Activated naive CD8-positive, alpha-beta T cell (primary cell): Measurements from ENCODE around the gene PDE2A.

Experiments used
- H3K27ac Mint-ChIP-seq: one replicate; pipeline ENCODE4 v1.8.0; 2021; ENCODE audit warnings: mixed read lengths
- H3K27me3 Mint-ChIP-seq: one replicate; pipeline ENCODE4 v1.8.0; 2021; ENCODE audit warnings: mixed read lengths
- H3K36me3 Mint-ChIP-seq: one replicate; pipeline ENCODE4 v1.8.0; 2021; ENCODE audit warnings: mixed read lengths
- H3K4me1 Mint-ChIP-seq: one replicate; pipeline ENCODE4 v1.8.0; 2021; ENCODE audit warnings: low read depth, mixed read lengths
- H3K4me3 Mint-ChIP-seq: one replicate; pipeline ENCODE4 v1.8.0; 2021; ENCODE audit warnings: mild to moderate bottlenecking, mixed read lengths
- H3K9me3 Mint-ChIP-seq: one replicate; pipeline ENCODE4 v1.8.0; 2021; ENCODE audit warnings: low read depth, mixed read lengths

Gene PDE2A

DNA sequence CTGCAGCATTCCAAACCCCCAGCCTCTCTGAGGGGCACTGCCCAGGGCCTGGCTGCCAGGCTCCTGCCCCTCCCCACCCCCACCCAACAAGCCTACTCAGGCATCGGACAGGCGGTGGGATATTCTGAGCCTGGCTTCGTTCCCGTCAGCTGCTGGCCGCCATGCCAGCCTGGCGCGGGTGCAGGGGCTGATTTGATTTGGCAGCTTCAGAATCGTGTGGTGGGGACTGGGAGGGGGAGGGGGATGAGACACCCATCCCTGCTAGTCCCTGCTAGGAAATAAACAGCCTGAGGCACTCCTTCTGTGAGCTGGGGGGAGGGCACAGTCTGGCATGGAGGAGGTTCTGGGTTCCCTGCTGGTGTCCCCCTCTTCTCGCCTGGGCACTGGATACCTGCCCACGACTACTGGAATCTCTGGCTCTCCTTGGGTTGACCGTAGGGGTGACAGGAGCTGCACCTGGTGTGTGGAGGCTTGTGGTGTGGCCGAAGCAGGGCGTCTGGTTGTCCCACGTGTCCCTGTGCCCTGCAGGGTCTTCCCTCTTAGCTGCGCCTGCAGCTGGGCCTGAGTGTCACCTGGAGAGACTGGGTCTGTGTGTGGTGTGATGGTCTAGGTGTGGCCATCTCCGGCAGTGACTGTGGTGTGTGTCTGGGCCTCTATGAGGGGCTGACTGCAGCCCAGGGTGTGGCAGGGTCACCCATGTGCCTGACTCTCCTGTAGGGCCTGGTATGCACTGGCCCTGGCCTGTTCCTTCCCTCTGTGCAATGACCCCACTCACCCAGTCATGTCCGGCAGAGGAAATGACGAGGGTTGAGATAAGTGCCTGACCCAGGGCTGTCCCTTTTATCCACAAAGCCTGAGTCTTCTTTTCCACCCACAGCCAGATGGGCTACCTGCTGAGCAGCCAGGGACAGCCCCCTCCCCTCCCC, 42.2 kb downstream of the PDE2A start:
- Mint-ChIP-seq H3K27me3 (peaks cover under 1% of the 10 kb centered on the region), H3K4me3 (no peak overlapping the region), H3K27ac (no peak overlapping the region), H3K36me3 (no peaks in the 10 kb centered on the region), H3K4me1 (no peaks in the 10 kb centered on the region), H3K9me3 (no peaks in the 10 kb centered on the region)

- no peaks in the 10 kb centered on the region for H3K4me1 Mint-ChIP-seq
- no peaks in the 10 kb centered on the region for H3K27me3 Mint-ChIP-seq
- no peak overlapping the region for H3K4me3 Mint-ChIP-seq
- no peaks in the 10 kb centered on the region for H3K36me3 Mint-ChIP-seq
- H3K9me3 Mint-ChIP-seq, result no peaks in the 10 kb centered on the region
- no peak overlapping the region for H3K27ac Mint-ChIP-seq
Measured at GRCh38 chr11:72630104-72630852, 43.9 kb downstream of the PDE2A start.

- Mint-ChIP-seq H3K4me3 (no peak overlapping the region), H3K27me3 (no peaks in the 10 kb centered on the region), H3K27ac (no peak overlapping the region), H3K9me3 (no peaks in the 10 kb centered on the region), H3K4me1 (no peaks in the 10 kb centered on the region), H3K36me3 (no peaks in the 10 kb centered on the region)
Measured at GRCh38 chr11:72629266-72629665, 45.0 kb downstream of the PDE2A start.

- Mint-ChIP-seq H3K4me3 (no peak overlapping the region), H3K27me3 (no peaks in the 10 kb centered on the region), H3K27ac (no peak overlapping the region)
Measured at GRCh38 chr11:72627594-72628281, 46.5 kb downstream of the PDE2A start.

DNA sequence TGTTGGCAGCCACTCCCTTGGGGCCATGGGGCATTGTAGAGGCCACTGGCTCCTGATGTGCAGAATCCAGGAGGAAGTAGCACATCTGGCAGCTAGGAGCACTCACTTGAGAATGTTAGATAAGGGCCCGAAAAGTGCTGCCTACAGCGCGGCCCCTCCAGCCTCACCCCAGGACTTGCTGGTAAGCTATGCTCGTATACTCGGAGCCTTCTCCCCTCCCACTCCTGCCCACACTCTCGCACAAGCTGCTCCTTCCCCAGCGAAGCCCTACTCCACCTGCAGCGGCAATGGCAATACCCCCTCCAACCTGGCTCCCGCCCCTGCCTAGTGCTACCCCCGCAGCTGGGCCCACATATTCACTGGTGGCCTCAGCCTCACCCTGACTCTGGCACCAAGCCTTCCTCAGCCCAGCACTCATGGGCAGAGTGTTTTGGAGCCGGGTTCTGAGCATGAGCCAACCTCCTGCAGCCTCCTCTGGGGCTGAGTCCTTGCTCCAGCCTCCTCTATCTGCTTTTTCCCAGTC, 47.7 kb downstream of the PDE2A start:
- no peaks in the 10 kb centered on the region for H3K36me3 Mint-ChIP-seq
- no peak overlapping the region for H3K4me3 Mint-ChIP-seq
- no peaks in the 10 kb centered on the region for H3K27me3 Mint-ChIP-seq
- peaks cover under 1% of the 10 kb centered on the region for H3K4me1 Mint-ChIP-seq
- H3K9me3 Mint-ChIP-seq, result no peaks in the 10 kb centered on the region
- H3K27ac Mint-ChIP-seq, result no peak overlapping the region

More at GRCh38 chr11:72627594-72628281, 46.5 kb downstream of the PDE2A start:
- H3K36me3 Mint-ChIP-seq, result no peaks in the 10 kb centered on the region
- no peaks in the 10 kb centered on the region for H3K9me3 Mint-ChIP-seq
- H3K4me1 Mint-ChIP-seq, result no peaks in the 10 kb centered on the region

DNA sequence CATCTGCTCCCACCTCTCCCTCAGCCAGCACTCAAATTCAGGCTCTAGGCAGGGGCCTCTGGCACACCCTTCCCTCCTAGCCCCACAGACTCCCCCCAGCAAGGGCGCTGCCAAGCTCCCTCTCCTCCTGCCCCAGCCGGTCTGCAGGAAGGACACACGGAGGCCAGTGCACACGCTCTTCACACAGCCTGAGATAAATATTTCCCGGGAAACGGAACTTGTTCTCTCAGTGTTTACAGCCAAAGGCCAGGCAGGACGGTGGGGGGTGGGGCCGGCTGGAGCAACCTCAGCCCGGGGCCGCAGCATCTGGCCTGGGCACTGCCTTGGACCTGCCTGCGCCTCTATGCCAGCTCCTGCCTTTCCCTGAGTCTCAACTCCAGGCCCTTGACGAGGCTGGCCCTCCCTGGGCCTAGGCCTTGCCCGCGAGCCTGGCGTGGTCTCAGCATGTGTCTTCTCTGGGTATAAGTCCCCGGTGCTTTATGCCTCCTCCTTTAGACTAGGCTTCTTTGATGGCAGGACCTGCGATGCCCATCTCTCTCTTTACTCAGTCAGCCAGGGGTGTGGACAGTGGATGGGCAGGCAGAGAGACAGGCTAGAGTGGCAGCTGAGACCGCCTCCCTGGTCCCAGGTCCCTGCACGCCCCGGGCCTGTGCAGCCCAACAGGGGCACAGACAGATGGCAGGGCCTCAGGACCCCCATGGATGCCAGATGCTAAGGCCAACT, 48.4 kb downstream of the PDE2A start:
- H3K27ac Mint-ChIP-seq, result no peak overlapping the region
- H3K27me3 Mint-ChIP-seq, result no peaks in the 10 kb centered on the region
- H3K4me3 Mint-ChIP-seq, result no peak overlapping the region
- peaks cover 6% of the 10 kb centered on the region for H3K4me1 Mint-ChIP-seq
- H3K36me3 Mint-ChIP-seq, result no peaks in the 10 kb centered on the region
- no peaks in the 10 kb centered on the region for H3K9me3 Mint-ChIP-seq

DNA sequence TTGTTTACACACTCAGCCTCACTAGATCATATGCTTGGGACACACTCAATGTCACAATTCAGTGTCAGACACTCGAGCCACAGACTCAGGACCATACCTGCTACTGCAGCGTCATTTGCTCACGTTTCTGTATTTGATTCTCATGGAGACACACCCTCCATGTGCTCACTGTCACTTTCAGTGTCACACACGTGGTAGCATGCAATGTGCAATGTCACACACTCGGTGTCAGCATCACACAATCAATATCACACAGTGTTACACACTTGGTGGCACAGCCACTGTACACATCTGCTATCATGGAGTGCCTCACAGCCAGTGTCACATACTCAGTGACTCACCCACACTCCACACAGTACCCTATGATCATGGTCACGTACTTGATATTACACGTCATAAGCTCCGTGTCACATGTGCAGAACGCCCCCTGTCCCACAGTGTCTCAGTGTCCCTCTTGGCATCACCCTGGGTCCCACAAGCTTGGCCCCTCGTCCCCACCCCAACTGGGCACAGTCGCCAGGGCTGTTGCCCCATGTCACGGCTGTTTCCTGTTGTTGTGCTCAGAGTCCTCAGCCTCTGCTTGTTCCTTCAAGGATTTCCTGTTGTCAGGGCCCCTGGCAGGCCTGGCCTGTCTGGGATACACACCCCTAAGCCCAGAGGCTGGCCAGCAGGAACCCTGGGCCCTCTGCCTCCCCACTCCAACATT, 49.6 kb downstream of the PDE2A start:
- peaks cover 6% of the 10 kb centered on the region for H3K4me1 Mint-ChIP-seq

DNA sequence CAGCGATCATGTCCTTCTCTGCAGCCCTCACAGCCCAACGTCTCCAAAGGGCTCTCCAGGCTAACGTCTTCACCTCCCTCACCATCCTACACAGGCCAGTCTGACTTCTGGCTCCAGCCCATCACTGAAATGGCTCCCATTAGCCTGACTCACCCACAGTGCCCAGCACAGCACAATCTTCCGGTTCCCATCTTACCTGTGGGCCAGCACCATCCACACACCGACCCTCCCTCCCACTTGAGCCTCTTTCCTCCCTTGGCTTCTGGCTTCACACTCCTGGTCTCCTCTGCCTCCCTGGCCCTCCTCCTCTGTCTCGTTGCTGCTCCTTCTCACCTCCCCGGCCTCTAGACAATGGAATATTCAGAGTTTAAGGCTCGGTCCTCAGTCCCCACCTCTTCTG, 51.2 kb downstream of the PDE2A start:
- Mint-ChIP-seq H3K4me3 (no peak overlapping the region), H3K27ac (no peak overlapping the region), H3K4me1 (peaks cover 6% of the 10 kb centered on the region), H3K27me3 (no peaks in the 10 kb centered on the region), H3K9me3 (no peaks in the 10 kb centered on the region), H3K36me3 (no peaks in the 10 kb centered on the region)

More for the DNA sequence above, 49.6 kb downstream of the PDE2A start:
- no peaks in the 10 kb centered on the region for H3K27me3 Mint-ChIP-seq
- H3K27ac Mint-ChIP-seq, result no peak overlapping the region
- no peaks in the 10 kb centered on the region for H3K36me3 Mint-ChIP-seq
- H3K4me3 Mint-ChIP-seq, result no peak overlapping the region
- no peaks in the 10 kb centered on the region for H3K9me3 Mint-ChIP-seq

DNA sequence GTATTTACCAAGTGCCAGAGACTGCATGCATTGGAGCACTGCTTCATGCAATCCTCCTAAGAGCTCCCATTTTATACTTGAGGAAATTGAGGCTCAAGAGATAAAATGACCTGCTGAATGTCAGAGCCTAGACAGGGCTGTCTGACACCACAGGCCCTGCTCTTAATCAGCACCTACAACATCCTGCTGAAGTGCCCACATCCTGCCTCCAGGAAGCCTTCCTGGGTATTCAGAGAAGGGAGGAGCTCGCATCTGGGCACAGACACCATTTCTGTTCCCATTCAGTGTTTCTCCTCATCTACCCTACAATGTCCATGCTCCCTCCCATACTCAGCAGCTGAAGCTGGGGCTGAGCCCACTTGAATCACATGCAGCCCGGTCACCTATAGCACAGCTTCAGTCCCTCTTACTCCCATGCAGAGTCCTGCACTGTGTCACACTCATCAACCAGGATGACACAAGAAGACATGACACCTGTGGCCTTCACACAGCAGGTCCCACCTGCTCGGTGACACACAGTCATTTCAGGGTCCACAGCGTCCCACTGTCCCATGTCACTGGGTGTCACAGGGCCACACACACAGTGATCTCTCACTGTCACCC, 53.1 kb downstream of the PDE2A start:
- H3K4me3 Mint-ChIP-seq, result no peak overlapping the region
- H3K9me3 Mint-ChIP-seq, result no peaks in the 10 kb centered on the region
- no peaks in the 10 kb centered on the region for H3K27me3 Mint-ChIP-seq
- no peaks in the 10 kb centered on the region for H3K36me3 Mint-ChIP-seq
- H3K4me1 Mint-ChIP-seq, result peaks cover 6% of the 10 kb centered on the region
- H3K27ac Mint-ChIP-seq, result no peak overlapping the region

- no peaks in the 10 kb centered on the region for H3K36me3 Mint-ChIP-seq
- H3K27me3 Mint-ChIP-seq, result peaks cover 6% of the 10 kb centered on the region
- H3K4me1 Mint-ChIP-seq, result peaks cover 8% of the 10 kb centered on the region
- H3K4me3 Mint-ChIP-seq, result no peak overlapping the region
- no peaks in the 10 kb centered on the region for H3K9me3 Mint-ChIP-seq
- no peak overlapping the region for H3K27ac Mint-ChIP-seq
Measured at GRCh38 chr11:72618803-72619202, 55.4 kb downstream of the PDE2A start.

- Mint-ChIP-seq H3K36me3 (no peaks in the 10 kb centered on the region), H3K27me3 (peaks cover 9% of the 10 kb centered on the region), H3K27ac (no peak overlapping the region), H3K9me3 (no peaks in the 10 kb centered on the region), H3K4me3 (no peak overlapping the region), H3K4me1 (peaks cover 8% of the 10 kb centered on the region)
Measured at GRCh38 chr11:72617080-72617762, 57.0 kb downstream of the PDE2A start.

GRCh38 chr11:72616655-72617054, 57.6 kb downstream of the PDE2A start:
- H3K9me3 Mint-ChIP-seq, result no peaks in the 10 kb centered on the region
- H3K4me1 Mint-ChIP-seq, result peaks cover 8% of the 10 kb centered on the region
- H3K36me3 Mint-ChIP-seq, result no peaks in the 10 kb centered on the region
- H3K27me3 Mint-ChIP-seq, result peaks cover 11% of the 10 kb centered on the region
- no peak overlapping the region for H3K4me3 Mint-ChIP-seq
- no peak overlapping the region for H3K27ac Mint-ChIP-seq

- peaks cover 1% of the 10 kb centered on the region for H3K4me1 Mint-ChIP-seq
- H3K4me3 Mint-ChIP-seq, result no peak overlapping the region
- H3K36me3 Mint-ChIP-seq, result no peaks in the 10 kb centered on the region
- H3K9me3 Mint-ChIP-seq, result no peaks in the 10 kb centered on the region
- H3K27ac Mint-ChIP-seq, result no peak overlapping the region
- H3K27me3 Mint-ChIP-seq, result peaks cover 11% of the 10 kb centered on the region
Measured at GRCh38 chr11:72615329-72615728, 58.9 kb downstream of the PDE2A start.
